Astrocyte (in vitro differentiated cells and primary cell): Measurements from ENCODE around the gene DLK2. TPM values are rescaled to one million over a fixed set of nuclear protein-coding genes. Genes with fewer than 3 reads are reported as not detected.
A peak's percentile ranks its signal among the peaks of the same experiment; 100 is the strongest.
"Not testable (repeated sequence)": the region's sequence is repeated elsewhere in the genome, so short reads cannot be mapped to it uniquely, and the experiment has no call there.

Experiments
- DNase-seq: peaks from one replicate; pipeline ENCODE4 v3.0.0-alpha.2; 2010; ENCODE audit warnings: low read depth
- FAIRE-seq: peaks from 2 replicates; lab custom pipeline; 2011; peaks lifted over from hg19 to GRCh38; lab: Jason Lieb, UNC
- H2AFZ ChIP-seq: 2 replicates; pipeline ENCODE4 v1.6.0; 2012; ENCODE audit warnings: low read depth, low read length, inconsistent platforms
- H3K27ac ChIP-seq: 2 replicates; pipeline ENCODE4 v1.5.1; 2011; ENCODE audit warnings: low read depth, low read length, inconsistent platforms
- H3K27me3 ChIP-seq: 2 replicates; pipeline ENCODE4 v1.6.0; 2011; ENCODE audit warnings: low read length, inconsistent platforms; ENCODE audit not compliant: insufficient read depth
- H3K36me3 ChIP-seq: 2 replicates; pipeline ENCODE4 v1.5.1; 2011; ENCODE audit warnings: low read length, inconsistent platforms; ENCODE audit not compliant: insufficient read depth
- H3K4me1 ChIP-seq: 2 replicates; pipeline ENCODE4 v1.5.1; 2011; ENCODE audit warnings: low read length, inconsistent platforms; ENCODE audit not compliant: insufficient read depth
- H3K4me2 ChIP-seq: 2 replicates; pipeline ENCODE4 v1.6.0; 2012; ENCODE audit warnings: low read length, inconsistent platforms
- H3K4me3 ChIP-seq: 2 replicates; pipeline ENCODE4 v1.5.1; 2011; ENCODE audit warnings: low read depth, mild to moderate bottlenecking, low read length, inconsistent platforms; ENCODE audit not compliant: insufficient read depth
- H3K79me2 ChIP-seq: 2 replicates; pipeline ENCODE4 v1.6.0; 2012; ENCODE audit warnings: mild to moderate bottlenecking, low read length, inconsistent platforms; ENCODE audit not compliant: insufficient read depth
- H3K9ac ChIP-seq: 2 replicates; pipeline ENCODE4 v1.6.0; 2012; ENCODE audit warnings: mild to moderate bottlenecking, low read length, inconsistent platforms
- H3K9me3 ChIP-seq: 2 replicates; pipeline ENCODE4 v1.5.1; 2012; ENCODE audit warnings: low read depth, mild to moderate bottlenecking, low read length, inconsistent platforms; ENCODE audit not compliant: insufficient read depth
- H4K20me1 ChIP-seq: 2 replicates; pipeline ENCODE4 v1.6.0; 2012; ENCODE audit warnings: low read length, inconsistent platforms; ENCODE audit not compliant: insufficient read depth
- H3K27ac Mint-ChIP-seq: one replicate; pipeline ENCODE4 v1.8.0; 2021; ENCODE audit warnings: mild to moderate bottlenecking, mixed read lengths; ENCODE audit not compliant: unreplicated experiment
- H3K27me3 Mint-ChIP-seq: one replicate; pipeline ENCODE4 v1.8.0; 2021; ENCODE audit warnings: low read depth, mixed read lengths; ENCODE audit not compliant: unreplicated experiment
- H3K36me3 Mint-ChIP-seq: one replicate; pipeline ENCODE4 v1.8.0; 2021; ENCODE audit warnings: low read depth, mixed read lengths; ENCODE audit not compliant: unreplicated experiment
- H3K4me1 Mint-ChIP-seq: one replicate; pipeline ENCODE4 v1.8.0; 2021; ENCODE audit warnings: low read depth, mixed read lengths; ENCODE audit not compliant: unreplicated experiment
- H3K4me3 Mint-ChIP-seq: one replicate; pipeline ENCODE4 v1.8.0; 2021; ENCODE audit warnings: mild to moderate bottlenecking, moderate library complexity, mixed read lengths; ENCODE audit not compliant: unreplicated experiment
- H3K9me3 Mint-ChIP-seq: one replicate; pipeline ENCODE4 v1.8.0; 2021; ENCODE audit warnings: mild to moderate bottlenecking, mixed read lengths; ENCODE audit not compliant: unreplicated experiment
- CTCF ChIP-seq: IDR thresholded peaks from 2 replicates; pipeline ENCODE4 v1.5.1; 2011; ENCODE audit warnings: low read depth, mild to moderate bottlenecking, inconsistent platforms, low read length, moderate library complexity; ENCODE audit not compliant: insufficient read depth
- EZH2 ChIP-seq: IDR thresholded peaks from 2 replicates; pipeline ENCODE4 v1.6.1; 2012; ENCODE audit warnings: mild to moderate bottlenecking, low read length, inconsistent platforms; ENCODE audit not compliant: insufficient read depth
- total RNA-seq: library from RNA; stranded (reverse); gene quantifications from 2 replicates; pipeline ENCODE4 v1.2.1, GENCODE V29; 2021

Gene DLK2
- total RNA-seq, 1 donor from 2014 or later = 0.68 TPM

GRCh38 chr6:43426928-43427405, 28.4 kb downstream of the DLK2 start:
- peak overlapping the region; percentile 97 for H3K9ac ChIP-seq
- H3K9me3 ChIP-seq = no peaks in the 10 kb centered on the region
- no peaks in the 10 kb centered on the region for H3K27me3 ChIP-seq
- no peaks in the 10 kb centered on the region for H3K36me3 ChIP-seq
- peaks cover 26% of the 10 kb centered on the region for H3K79me2 ChIP-seq
- peak overlapping the region; percentile 98 for H3K4me2 ChIP-seq
- Mint-ChIP-seq H3K36me3 (peaks cover 6% of the 10 kb centered on the region), H3K4me1 (peaks cover 11% of the 10 kb centered on the region), H3K4me3 (peak overlapping the region; percentile 93), H3K9me3 (peaks cover 8% of the 10 kb centered on the region), H3K27me3 (no peaks in the 10 kb centered on the region), H3K27ac (peak overlapping the region; percentile 91)
- H3K4me3 ChIP-seq = peak overlapping the region; percentile 92
- H3K27ac ChIP-seq = peak overlapping the region; percentile 82
- no peak for TF ChIP-seq CTCF
- TF ChIP-seq EZH2 = no peak
- no peak for FAIRE-seq
- H3K4me1 ChIP-seq = peaks cover 14% of the 10 kb centered on the region
- peaks cover 5% of the 10 kb centered on the region for H4K20me1 ChIP-seq
- no peak for DNase-seq
- peak overlapping the region; percentile 80 for H2AFZ ChIP-seq

DNA sequence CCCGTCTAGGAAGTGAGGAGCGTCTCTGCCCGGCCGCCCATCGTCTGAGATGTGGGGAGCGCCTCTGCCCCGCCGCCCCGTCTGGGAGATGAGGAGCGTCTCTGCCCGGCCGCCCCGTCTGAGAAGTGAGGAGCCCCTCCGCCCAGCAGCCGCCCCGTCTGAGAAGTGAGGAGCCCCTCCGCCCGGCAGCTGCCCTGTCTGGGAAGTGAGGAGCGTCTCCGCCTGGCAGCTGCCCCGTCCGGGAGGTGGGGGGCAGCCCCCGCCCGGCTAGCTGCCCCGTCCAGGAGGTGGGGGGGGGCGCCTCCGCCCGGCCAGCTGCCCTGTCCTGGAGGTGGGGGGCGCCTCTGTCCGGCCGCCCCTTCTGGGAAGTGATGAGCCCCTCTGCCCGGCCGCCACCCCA, 30.3 kb downstream of the DLK2 start:
- not testable (repeated sequence) for H3K27me3 ChIP-seq, H4K20me1 ChIP-seq, H3K36me3 Mint-ChIP-seq, H2AFZ ChIP-seq, H3K9ac ChIP-seq, H3K4me3 Mint-ChIP-seq, H3K27ac Mint-ChIP-seq, H3K9me3 ChIP-seq, FAIRE-seq, H3K4me3 ChIP-seq, H3K27ac ChIP-seq, H3K9me3 Mint-ChIP-seq, H3K4me2 ChIP-seq, H3K27me3 Mint-ChIP-seq, H3K36me3 ChIP-seq, DNase-seq
- H3K4me1 Mint-ChIP-seq = peaks cover 11% of the 10 kb centered on the region
- H3K79me2 ChIP-seq = peaks cover 21% of the 10 kb centered on the region
- H3K4me1 ChIP-seq = peaks cover 14% of the 10 kb centered on the region

DNA sequence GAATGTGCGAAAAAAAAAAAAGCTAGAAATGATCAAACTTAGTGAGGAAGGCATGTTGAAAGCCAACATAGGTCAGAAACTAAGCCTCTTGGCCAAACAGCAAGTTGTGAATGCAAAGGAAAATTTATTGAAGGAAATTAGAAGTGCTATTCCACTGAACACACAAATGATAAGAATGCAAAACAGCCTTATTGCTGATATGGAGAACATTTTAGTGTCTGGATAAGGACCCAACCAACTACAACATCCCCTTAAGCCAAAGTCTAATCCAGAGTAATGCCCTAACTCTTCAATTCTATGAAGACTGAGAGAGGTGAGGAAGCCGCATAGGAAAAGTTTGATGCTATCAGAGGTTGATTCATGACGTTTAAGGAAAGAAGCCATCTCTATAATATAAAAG, 33.5 kb downstream of the DLK2 start:
- no peak overlapping the region for H3K4me3 Mint-ChIP-seq
- DNase-seq (no peak), FAIRE-seq (no peak)
- H3K27me3 ChIP-seq = peaks cover 8% of the 10 kb centered on the region
- H3K27ac Mint-ChIP-seq = no peak overlapping the region
- H2AFZ ChIP-seq = no peak overlapping the region
- no peak overlapping the region for H3K27ac ChIP-seq
- no peaks in the 10 kb centered on the region for H3K4me1 Mint-ChIP-seq
- H3K79me2 ChIP-seq = no peaks in the 10 kb centered on the region
- H3K9ac ChIP-seq = no peak overlapping the region
- peaks cover under 1% of the 10 kb centered on the region for H3K36me3 Mint-ChIP-seq
- H3K4me3 ChIP-seq = no peak overlapping the region
- peaks cover 7% of the 10 kb centered on the region for H3K9me3 Mint-ChIP-seq
- no peaks in the 10 kb centered on the region for H3K9me3 ChIP-seq
- H3K4me1 ChIP-seq = no peaks in the 10 kb centered on the region
- TF ChIP-seq EZH2 = no peak
- TF ChIP-seq CTCF = no peak
- no peaks in the 10 kb centered on the region for H4K20me1 ChIP-seq
- peaks cover 27% of the 10 kb centered on the region for H3K27me3 Mint-ChIP-seq
- H3K4me2 ChIP-seq = no peak overlapping the region
- no peaks in the 10 kb centered on the region for H3K36me3 ChIP-seq
